SJCRH30 (cell line): ENCODE measurements around the gene PM20D1. TPM values are rescaled to one million over a fixed set of nuclear protein-coding genes. Genes with fewer than 3 reads are reported as not detected.
"Not testable (repeated sequence)": the region's sequence is repeated elsewhere in the genome, so short reads cannot be mapped to it uniquely, and the experiment has no call there.

Experiments used
- DNase-seq, 2 experiments: peaks; one replicate each; pipeline ENCODE4 v3.0.0-alpha.2; 2015 to 2020
- H3K27ac ChIP-seq: fragments of 250-450 bp; sonication (Bioruptor Pico); 2 replicates; pipeline ENCODE4 v1.5.1; 2020; ENCODE audit warnings: mild to moderate bottlenecking, moderate library complexity
- H3K27me3 ChIP-seq: fragments of 250-450 bp; sonication (Bioruptor Pico); 2 replicates; pipeline ENCODE4 v1.5.1; 2020; ENCODE audit warnings: mild to moderate bottlenecking, moderate library complexity
- H3K36me3 ChIP-seq: fragments of 250-450 bp; sonication (Bioruptor Pico); 2 replicates; pipeline ENCODE4 v1.5.1; 2020; ENCODE audit warnings: mild to moderate bottlenecking, moderate library complexity
- H3K4me1 ChIP-seq: fragments of 250-450 bp; sonication (Bioruptor Pico); 2 replicates; pipeline ENCODE4 v1.5.1; 2020; ENCODE audit warnings: mild to moderate bottlenecking, moderate library complexity
- H3K4me3 ChIP-seq: fragments of 250-450 bp; sonication (Bioruptor Pico); 2 replicates; pipeline ENCODE4 v1.5.1; 2020; ENCODE audit warnings: mild to moderate bottlenecking, moderate library complexity
- H3K9me3 ChIP-seq: fragments of 250-450 bp; sonication (Bioruptor Pico); replicated peaks from 2 replicates; pipeline ENCODE4 v1.5.1; 2020; ENCODE audit warnings: mild to moderate bottlenecking, moderate library complexity
- total RNA-seq: library from RNA; depleted of rRNA; stranded (reverse); fragments of >200 nt; shearing (Covaris generic); gene quantifications from 2 replicates; pipeline ENCODE4 v1.2.3, GENCODE V29; 2014

PM20D1 gene
- total RNA-seq, 1 experiment from 2014 or later = 0.04 TPM

- no peak for DNase-seq
- no peaks in the 10 kb centered on the region for H3K4me1 ChIP-seq
- peaks cover 11% of the 10 kb centered on the region; the same call in 1 of the 2 replicates for H3K9me3 ChIP-seq
- H3K27ac ChIP-seq = no peak overlapping the region
- H3K4me3 ChIP-seq = no peak overlapping the region
- no peaks in the 10 kb centered on the region for H3K27me3 ChIP-seq
- no peaks in the 10 kb centered on the region for H3K36me3 ChIP-seq
Measured at GRCh38 chr1:205858141-205858961, 8.4 kb upstream of the PM20D1 start.

GRCh38 chr1:205857501-205857900 is 7.6 kb upstream of the PM20D1 start:
- not testable (repeated sequence) for DNase-seq, H3K27me3 ChIP-seq, H3K4me3 ChIP-seq, H3K27ac ChIP-seq, H3K4me1 ChIP-seq, H3K36me3 ChIP-seq
- peaks cover 15% of the 10 kb centered on the region for H3K9me3 ChIP-seq

- H3K9me3 ChIP-seq = peaks cover 19% of the 10 kb centered on the region
- H3K27me3 ChIP-seq = no peaks in the 10 kb centered on the region
- no peaks in the 10 kb centered on the region for H3K4me1 ChIP-seq
- DNase-seq = no peak
- no peak overlapping the region for H3K27ac ChIP-seq
- H3K4me3 ChIP-seq = no peak overlapping the region
- no peaks in the 10 kb centered on the region for H3K36me3 ChIP-seq
Measured at GRCh38 chr1:205856433-205856832, 6.5 kb upstream of the PM20D1 start.

GRCh38 chr1:205852969-205853368 is 3.0 kb upstream of the PM20D1 start:
- no peaks in the 10 kb centered on the region for H3K4me1 ChIP-seq
- no peak overlapping the region for H3K4me3 ChIP-seq
- peaks cover 14% of the 10 kb centered on the region for H3K9me3 ChIP-seq
- no peak overlapping the region for H3K27ac ChIP-seq
- H3K36me3 ChIP-seq = no peaks in the 10 kb centered on the region
- no peak for DNase-seq
- H3K27me3 ChIP-seq = no peaks in the 10 kb centered on the region

- H3K9me3 ChIP-seq = peaks cover 14% of the 10 kb centered on the region
- H3K4me3 ChIP-seq = no peak overlapping the region
- no peak overlapping the region for H3K27ac ChIP-seq
- DNase-seq = no peak
- H3K4me1 ChIP-seq = no peaks in the 10 kb centered on the region
- no peaks in the 10 kb centered on the region for H3K36me3 ChIP-seq
- no peaks in the 10 kb centered on the region for H3K27me3 ChIP-seq
Measured at GRCh38 chr1:205851993-205852392, 2.1 kb upstream of the PM20D1 start.

- Histone ChIP-seq H3K4me1 (no peaks in the 10 kb centered on the region), H3K4me3 (no peak overlapping the region), H3K36me3 (no peaks in the 10 kb centered on the region), H3K27me3 (no peaks in the 10 kb centered on the region), H3K9me3 (no peaks in the 10 kb centered on the region), H3K27ac (no peak overlapping the region)
- no peak for DNase-seq
Measured at GRCh38 chr1:205843036-205843859, 6.7 kb downstream of the PM20D1 start.

- Histone ChIP-seq H3K27ac (no peak overlapping the region), H3K4me3 (no peak overlapping the region), H3K27me3 (no peaks in the 10 kb centered on the region), H3K9me3 (no peaks in the 10 kb centered on the region), H3K36me3 (no peaks in the 10 kb centered on the region), H3K4me1 (no peaks in the 10 kb centered on the region)
- no peak for DNase-seq
Measured at GRCh38 chr1:205842229-205842628, 7.7 kb downstream of the PM20D1 start.

- no peak for DNase-seq
- Histone ChIP-seq H3K27ac (no peak overlapping the region), H3K4me1 (no peaks in the 10 kb centered on the region), H3K27me3 (no peaks in the 10 kb centered on the region), H3K9me3 (no peaks in the 10 kb centered on the region), H3K36me3 (no peaks in the 10 kb centered on the region), H3K4me3 (no peak overlapping the region)
Measured at GRCh38 chr1:205840146-205840923, 9.6 kb downstream of the PM20D1 start.

- Histone ChIP-seq H3K9me3 (no peaks in the 10 kb centered on the region), H3K27ac (no peak overlapping the region), H3K27me3 (no peaks in the 10 kb centered on the region), H3K4me1 (peaks cover 9% of the 10 kb centered on the region), H3K36me3 (no peaks in the 10 kb centered on the region), H3K4me3 (no peak overlapping the region)
- no peak for DNase-seq
Measured at GRCh38 chr1:205837382-205837970, 12.5 kb downstream of the PM20D1 start.

GRCh38 chr1:205834751-205835150 is 15.2 kb downstream of the PM20D1 start:
- Histone ChIP-seq H3K4me1 (peaks cover 10% of the 10 kb centered on the region), H3K36me3 (no peaks in the 10 kb centered on the region), H3K27me3 (no peaks in the 10 kb centered on the region), H3K4me3 (no peak overlapping the region), H3K27ac (no peak overlapping the region), H3K9me3 (no peaks in the 10 kb centered on the region)
- DNase-seq = no peak

- H3K9me3 ChIP-seq = no peaks in the 10 kb centered on the region
- H3K27ac ChIP-seq = no peak overlapping the region
- no peak overlapping the region for H3K4me3 ChIP-seq
- H3K4me1 ChIP-seq = peaks cover 10% of the 10 kb centered on the region
- DNase-seq = peak; percentile 73 to 75
- H3K36me3 ChIP-seq = no peaks in the 10 kb centered on the region
- no peaks in the 10 kb centered on the region for H3K27me3 ChIP-seq
Measured at GRCh38 chr1:205832326-205832751, 17.6 kb downstream of the PM20D1 start.

- Histone ChIP-seq H3K4me1 (peaks cover 3% of the 10 kb centered on the region), H3K36me3 (no peaks in the 10 kb centered on the region), H3K27ac (no peak overlapping the region), H3K9me3 (peaks cover 11% of the 10 kb centered on the region), H3K27me3 (no peaks in the 10 kb centered on the region), H3K4me3 (no peak overlapping the region)
- DNase-seq = peak in 1 of 2 experiments; percentile 39
Measured at GRCh38 chr1:205827623-205828022, 22.3 kb downstream of the PM20D1 start.

GRCh38 chr1:205826995-205827394 is 22.9 kb downstream of the PM20D1 start:
- Histone ChIP-seq H3K36me3 (no peaks in the 10 kb centered on the region), H3K9me3 (peaks cover 11% of the 10 kb centered on the region), H3K4me3 (no peak overlapping the region), H3K27ac (no peak overlapping the region), H3K4me1 (no peaks in the 10 kb centered on the region), H3K27me3 (no peaks in the 10 kb centered on the region)
- DNase-seq = no peak

- H3K4me3 ChIP-seq = no peak overlapping the region
- H3K4me1 ChIP-seq = no peaks in the 10 kb centered on the region
- H3K36me3 ChIP-seq = no peaks in the 10 kb centered on the region
- no peak overlapping the region for H3K27ac ChIP-seq
- no peak for DNase-seq
- H3K27me3 ChIP-seq = no peaks in the 10 kb centered on the region
- H3K9me3 ChIP-seq = peaks cover 11% of the 10 kb centered on the region
Measured at GRCh38 chr1:205826016-205826806, 23.7 kb downstream of the PM20D1 start.
